H9 (cell line): Measurements from ENCODE around the gene NEGR1. TPM values are rescaled to one million over a fixed set of nuclear protein-coding genes. Genes with fewer than 3 reads are reported as not detected.

ENCODE experiments used
- DNase-seq: peaks from one replicate; pipeline ENCODE4 v3.0.0-alpha.2; 2017
- H2AFZ ChIP-seq: one replicate; pipeline ENCODE4 v1.6.1; 2013; ENCODE audit warnings: mild to moderate bottlenecking, low read length, control low read depth, moderate library complexity
- H2AK5ac ChIP-seq: 2 replicates; pipeline ENCODE4 v1.6.1; 2013; ENCODE audit warnings: low read length, control low read depth, mixed read lengths; ENCODE audit not compliant: insufficient read length
- H2BK120ac ChIP-seq: one replicate; pipeline ENCODE4 v1.6.1; 2013; ENCODE audit warnings: low read depth, mild to moderate bottlenecking, low read length, control low read depth, inconsistent platforms; ENCODE audit not compliant: poor library complexity, severe bottlenecking
- H2BK12ac ChIP-seq: 2 replicates; pipeline ENCODE4 v1.6.1; 2013; ENCODE audit warnings: low read length, control low read depth, mixed read lengths, low read depth; ENCODE audit not compliant: insufficient read length
- H2BK15ac ChIP-seq: 2 replicates; pipeline ENCODE4 v1.6.1; 2013; ENCODE audit warnings: low read depth, low read length, control low read depth
- H2BK20ac ChIP-seq: one replicate; pipeline ENCODE4 v1.6.1; 2013; ENCODE audit warnings: low read depth, mild to moderate bottlenecking, low read length, control low read depth, inconsistent platforms; ENCODE audit not compliant: poor library complexity, severe bottlenecking
- H2BK5ac ChIP-seq: 2 replicates; pipeline ENCODE4 v1.6.1; 2013; ENCODE audit warnings: low read length, control low read depth, mixed read lengths; ENCODE audit not compliant: insufficient read length
- H3K14ac ChIP-seq: 2 replicates; pipeline ENCODE4 v1.6.1; 2013; ENCODE audit warnings: low read length, control low read depth; ENCODE audit not compliant: insufficient read depth
- H3K18ac ChIP-seq: 2 replicates; pipeline ENCODE4 v1.6.1; 2013; ENCODE audit warnings: low read depth, mild to moderate bottlenecking, mixed read lengths, low read length, control low read depth; ENCODE audit not compliant: insufficient read length
- H3K23ac ChIP-seq: 2 replicates; pipeline ENCODE4 v1.6.1; 2013; ENCODE audit warnings: low read length, control low read depth, mixed read lengths, low read depth; ENCODE audit not compliant: insufficient read length
- H3K23me2 ChIP-seq: 2 replicates; pipeline ENCODE4 v1.6.1; 2013; ENCODE audit warnings: low read depth, mild to moderate bottlenecking, mixed read lengths, low read length, control low read depth; ENCODE audit not compliant: insufficient read length, poor library complexity, severe bottlenecking
- H3K27ac ChIP-seq: 2 replicates; pipeline ENCODE4 v1.5.1; 2013; ENCODE audit warnings: low read length, control low read depth, mixed read lengths, low read depth; ENCODE audit not compliant: insufficient read length
- H3K27me3 ChIP-seq: 2 replicates; pipeline ENCODE4 v1.6.1; 2013; ENCODE audit warnings: low read length, control low read depth, inconsistent platforms; ENCODE audit not compliant: insufficient read depth
- H3K4ac ChIP-seq: 2 replicates; pipeline ENCODE4 v1.6.1; 2013; ENCODE audit warnings: low read depth, mild to moderate bottlenecking, control low read depth, inconsistent platforms, low read length, moderate library complexity
- H3K4me1 ChIP-seq: 2 replicates; pipeline ENCODE4 v1.6.1; 2013; ENCODE audit warnings: low read length, control low read depth, inconsistent platforms; ENCODE audit not compliant: insufficient read depth
- H3K4me2 ChIP-seq: 2 replicates; pipeline ENCODE4 v1.6.1; 2013; ENCODE audit warnings: low read length, control low read depth, mixed read lengths; ENCODE audit not compliant: insufficient read length, insufficient read depth
- H3K56ac ChIP-seq: 2 replicates; pipeline ENCODE4 v1.6.1; 2013; ENCODE audit warnings: low read depth, mild to moderate bottlenecking, mixed read lengths, low read length, control low read depth; ENCODE audit not compliant: insufficient read length
- H3K79me1 ChIP-seq: 2 replicates; pipeline ENCODE4 v1.6.1; 2013; ENCODE audit warnings: low read depth, mild to moderate bottlenecking, moderate library complexity, low read length, control low read depth, inconsistent platforms; ENCODE audit not compliant: insufficient read depth, poor library complexity, severe bottlenecking
- H3K79me2 ChIP-seq: 2 replicates; pipeline ENCODE4 v1.6.1; 2013; ENCODE audit warnings: low read length, control low read depth, inconsistent platforms; ENCODE audit not compliant: insufficient read depth
- H3K9ac ChIP-seq: 2 replicates; pipeline ENCODE4 v1.6.1; 2013; ENCODE audit warnings: low read length, control low read depth, mixed read lengths; ENCODE audit not compliant: insufficient read length; ENCODE audit errors: extremely low read depth
- H3K9me3 ChIP-seq: one replicate; pipeline ENCODE4 v1.6.1; 2013; ENCODE audit warnings: low read depth, low read length, inconsistent platforms; ENCODE audit not compliant: control insufficient read depth
- H3T11ph ChIP-seq: one replicate; pipeline ENCODE4 v1.6.1; 2013; ENCODE audit warnings: mild to moderate bottlenecking, low read length, control low read depth, inconsistent platforms
- H4K20me1 ChIP-seq: one replicate; pipeline ENCODE4 v1.6.1; 2013; ENCODE audit not compliant: control insufficient read depth, insufficient read length, insufficient read depth
- H4K5ac ChIP-seq: 2 replicates; pipeline ENCODE4 v1.6.1; 2013; ENCODE audit warnings: low read depth, mild to moderate bottlenecking, mixed read lengths, low read length, control low read depth; ENCODE audit not compliant: insufficient read length
- H4K8ac ChIP-seq: replicated peaks from 2 replicates; pipeline ENCODE4 v1.6.1; 2013; ENCODE audit warnings: low read length, control low read depth, mixed read lengths, low read depth; ENCODE audit not compliant: insufficient read length
- H4K91ac ChIP-seq: 2 replicates; pipeline ENCODE4 v1.6.1; 2013; ENCODE audit warnings: low read depth, mild to moderate bottlenecking, moderate library complexity, mixed read lengths, low read length, control low read depth; ENCODE audit not compliant: insufficient read length
- H3K27ac Mint-ChIP-seq, 3 experiments: 2 replicates in 2 of 3; 3 replicates in 1 of 3; pipeline ENCODE4 v1.8.0; 2020 to 2021; ENCODE audit warnings: mixed read lengths in 3 of 3, mild to moderate bottlenecking in 1 of 3, moderate library complexity in 1 of 3
- H3K27me3 Mint-ChIP-seq: 2 replicates; pipeline ENCODE4 v1.8.0; 2021; ENCODE audit warnings: low read depth, mild to moderate bottlenecking, moderate library complexity, mixed read lengths
- H3K36me3 Mint-ChIP-seq, 3 experiments: 2 replicates in 2 of 3; 3 replicates in 1 of 3; pipeline ENCODE4 v1.8.0; 2020 to 2021; ENCODE audit warnings: low read depth in 3 of 3, mixed read lengths in 3 of 3; ENCODE audit not compliant: insufficient read depth in 1 of 3
- H3K4me1 Mint-ChIP-seq, 2 experiments: 2 replicates each; pipeline ENCODE4 v1.8.0; 2020; ENCODE audit warnings: mixed read lengths in 2 of 2
- H3K4me3 Mint-ChIP-seq, 2 experiments: 2 replicates in 1 of 2; 3 replicates in 1 of 2; pipeline ENCODE4 v1.8.0; 2020 to 2021; ENCODE audit warnings: mild to moderate bottlenecking in 2 of 2, mixed read lengths in 2 of 2, moderate library complexity in 1 of 2
- H3K9me3 Mint-ChIP-seq, 2 experiments: 2 replicates in 1 of 2; 3 replicates in 1 of 2; pipeline ENCODE4 v1.8.0; 2020; ENCODE audit warnings: mild to moderate bottlenecking in 2 of 2, mixed read lengths in 2 of 2, moderate library complexity in 1 of 2
- whole genome bisulfite sequencing: extraction: QIAGEN DNeasy Blood & Tissue Kit; methylation state at CpG from one replicate; pipeline ENCODE4 v1.1.7; 2013; ENCODE audit warnings: missing lambda C conversion rate, low lambda C conversion rate, mixed read lengths; ENCODE audit not compliant: insufficient read length; ENCODE audit errors: extremely low coverage; 5-methylcytosine and 5-hydroxymethylcytosine counted together
- total RNA-seq: library from RNA; stranded (reverse); gene quantifications from 2 replicates; pipeline ENCODE4 v1.2.1, GENCODE V29; 2021
- TF ChIP-seq, protein P1 (sequence below): fragments of 200-600 bp; sonication (generic); conservative IDR thresholded peaks from 3 replicates; pipeline ENCODE4 v1.8.0; 2021; ENCODE audit warnings: antibody characterized with exemption, mild to moderate bottlenecking

NEGR1 gene
- total RNA-seq, 1 experiment from 2014 or later = 0.13 TPM

DNA sequence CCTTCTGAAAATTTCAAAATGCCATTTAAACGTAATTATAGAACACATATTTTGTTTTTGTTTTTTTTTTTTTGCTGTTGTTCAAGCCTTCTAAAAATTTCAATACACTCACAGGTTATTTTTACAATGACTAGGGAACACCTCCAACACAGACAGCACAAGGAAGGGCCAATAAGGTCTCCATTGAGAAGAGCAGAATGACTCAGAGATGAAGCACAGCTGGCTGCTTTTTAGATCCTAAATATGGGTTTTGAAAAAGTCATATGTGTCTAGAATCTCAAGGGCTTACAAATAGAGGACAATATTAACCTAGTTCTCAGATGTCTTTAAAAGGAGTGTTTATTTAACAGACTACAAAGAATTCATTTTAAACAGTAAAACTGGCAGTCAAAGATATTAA lies 104.6 kb downstream of the NEGR1 start:
- TF ChIP-seq, protein P1, sequence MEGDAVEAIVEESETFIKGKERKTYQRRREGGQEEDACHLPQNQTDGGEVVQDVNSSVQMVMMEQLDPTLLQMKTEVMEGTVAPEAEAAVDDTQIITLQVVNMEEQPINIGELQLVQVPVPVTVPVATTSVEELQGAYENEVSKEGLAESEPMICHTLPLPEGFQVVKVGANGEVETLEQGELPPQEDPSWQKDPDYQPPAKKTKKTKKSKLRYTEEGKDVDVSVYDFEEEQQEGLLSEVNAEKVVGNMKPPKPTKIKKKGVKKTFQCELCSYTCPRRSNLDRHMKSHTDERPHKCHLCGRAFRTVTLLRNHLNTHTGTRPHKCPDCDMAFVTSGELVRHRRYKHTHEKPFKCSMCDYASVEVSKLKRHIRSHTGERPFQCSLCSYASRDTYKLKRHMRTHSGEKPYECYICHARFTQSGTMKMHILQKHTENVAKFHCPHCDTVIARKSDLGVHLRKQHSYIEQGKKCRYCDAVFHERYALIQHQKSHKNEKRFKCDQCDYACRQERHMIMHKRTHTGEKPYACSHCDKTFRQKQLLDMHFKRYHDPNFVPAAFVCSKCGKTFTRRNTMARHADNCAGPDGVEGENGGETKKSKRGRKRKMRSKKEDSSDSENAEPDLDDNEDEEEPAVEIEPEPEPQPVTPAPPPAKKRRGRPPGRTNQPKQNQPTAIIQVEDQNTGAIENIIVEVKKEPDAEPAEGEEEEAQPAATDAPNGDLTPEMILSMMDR = no peak
- Histone ChIP-seq H3K14ac (no peak overlapping the region), H2BK5ac (no peak overlapping the region), H4K91ac (no peak overlapping the region), H2AFZ (no peak overlapping the region), H3K23me2 (no peaks in the 10 kb centered on the region), H3K18ac (no peak overlapping the region), H4K20me1 (no peaks in the 10 kb centered on the region), H2BK120ac (no peak overlapping the region), H3K9me3 (no peaks in the 10 kb centered on the region), H2AK5ac (no peak overlapping the region), H3K27me3 (no peaks in the 10 kb centered on the region), H3K4me1 (no peaks in the 10 kb centered on the region), H3K23ac (no peak overlapping the region), H3K27ac (no peak overlapping the region), H3K56ac (no peak overlapping the region), H2BK20ac (no peak overlapping the region), H4K5ac (no peak overlapping the region), H2BK12ac (no peak overlapping the region), H3K4me2 (no peak overlapping the region), H3K4ac (no peak overlapping the region), H3K79me1 (no peaks in the 10 kb centered on the region), H3T11ph (no peak overlapping the region), H4K8ac (no peak overlapping the region), H3K9ac (no peak overlapping the region), H3K79me2 (no peaks in the 10 kb centered on the region), H2BK15ac (no peak overlapping the region)
- WGBS = no CpG with 5 or more reads among the region's 1 CpG
- no peak overlapping the region for H3K4me3 Mint-ChIP-seq
- no peaks in the 10 kb centered on the region for H3K9me3 Mint-ChIP-seq
- H3K27ac Mint-ChIP-seq = no peak overlapping the region
- no peaks in the 10 kb centered on the region for H3K27me3 Mint-ChIP-seq
- no peaks in the 10 kb centered on the region for H3K36me3 Mint-ChIP-seq
- H3K4me1 Mint-ChIP-seq = no peaks in the 10 kb centered on the region
- DNase-seq = no peak
